GM19452 (cell line): ENCODE measurements around the gene FOXE3.

Experiments
- ATAC-seq: cut with Tn5 transposase; IDR thresholded peaks from one replicate; pipeline ENCODE4 v1.9.1; 2021; ENCODE audit not compliant: unreplicated experiment

Gene FOXE3

DNA sequence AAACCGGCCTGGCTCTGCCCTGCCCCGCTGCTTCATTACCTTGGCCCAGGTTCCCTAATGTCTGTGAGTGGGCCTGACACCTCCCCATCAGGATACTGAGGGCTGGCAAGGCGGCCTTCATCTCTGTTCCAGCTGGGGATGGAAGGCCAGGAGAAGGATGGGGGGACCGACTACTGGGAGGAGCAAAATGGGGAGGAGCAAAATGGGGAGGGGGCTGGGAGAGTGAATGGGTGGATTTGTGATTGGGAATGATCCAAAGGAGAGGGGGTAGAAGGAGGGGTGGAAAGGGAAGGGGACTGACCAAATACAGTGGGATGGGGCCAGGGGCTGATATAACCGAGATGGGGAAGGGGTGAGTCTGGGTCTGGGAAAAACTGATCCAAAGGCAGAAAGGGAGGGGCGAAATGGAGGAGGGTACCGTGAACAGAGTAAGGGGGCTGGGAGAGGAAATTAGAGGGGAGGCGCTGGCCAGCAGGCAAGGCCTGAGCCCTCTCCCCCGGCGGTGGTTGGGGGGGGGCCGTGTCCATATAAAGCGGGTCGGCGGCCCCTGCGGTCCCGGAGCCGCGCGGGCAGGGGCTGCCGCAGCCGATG, at the start of gene FOXE3:
Gene FOXE3 (plus strand): TSS at position 558 of the 591 bp plus-strand sequence. CDS start 31 bp downstream, at position 589.
- no peak for ATAC-seq

DNA sequence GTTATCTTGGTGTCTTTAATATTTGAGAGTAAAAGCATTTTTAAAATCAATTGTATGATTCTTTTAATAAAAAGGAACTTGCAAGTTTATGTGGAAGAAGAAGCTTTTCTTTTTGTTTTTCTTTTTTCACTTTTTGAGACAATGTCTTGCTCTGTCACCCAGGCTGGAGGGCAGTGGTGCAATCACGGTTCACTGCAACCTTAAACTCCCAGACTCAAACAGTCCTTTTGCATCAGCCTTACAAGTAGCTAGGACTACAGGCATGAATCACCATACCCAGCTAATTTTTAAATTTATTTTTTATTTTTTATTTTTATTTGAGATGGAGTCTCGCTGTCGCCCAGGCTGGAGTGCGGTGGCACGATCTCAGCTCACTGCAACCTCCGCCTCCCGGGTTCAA, 48.4 kb upstream of the FOXE3 start:
- ATAC-seq = no peak

DNA sequence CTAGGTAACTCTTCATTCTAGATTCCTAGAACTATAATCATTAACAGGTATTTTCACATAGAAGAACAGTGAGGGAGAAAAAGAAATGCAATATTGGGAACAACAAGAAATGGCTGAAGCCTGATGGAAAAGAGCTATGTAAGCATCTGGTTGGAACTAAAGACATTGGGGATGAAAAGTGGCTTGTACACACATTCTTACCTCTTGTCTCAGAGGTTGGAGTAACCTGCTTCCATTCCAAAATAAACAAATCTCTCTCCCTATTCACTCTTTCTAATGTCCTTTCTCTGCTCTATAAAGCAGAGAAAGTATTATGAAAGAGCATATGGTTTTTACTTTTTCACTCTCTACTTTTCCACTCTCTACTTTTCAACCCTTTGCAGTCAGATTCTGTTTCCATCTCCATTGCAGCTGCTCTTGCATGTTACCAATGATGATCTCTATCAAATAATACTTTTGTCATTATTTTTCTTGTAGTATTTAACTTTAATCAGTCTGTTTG, 45.0 kb upstream of the FOXE3 start:
- no peak for ATAC-seq

DNA sequence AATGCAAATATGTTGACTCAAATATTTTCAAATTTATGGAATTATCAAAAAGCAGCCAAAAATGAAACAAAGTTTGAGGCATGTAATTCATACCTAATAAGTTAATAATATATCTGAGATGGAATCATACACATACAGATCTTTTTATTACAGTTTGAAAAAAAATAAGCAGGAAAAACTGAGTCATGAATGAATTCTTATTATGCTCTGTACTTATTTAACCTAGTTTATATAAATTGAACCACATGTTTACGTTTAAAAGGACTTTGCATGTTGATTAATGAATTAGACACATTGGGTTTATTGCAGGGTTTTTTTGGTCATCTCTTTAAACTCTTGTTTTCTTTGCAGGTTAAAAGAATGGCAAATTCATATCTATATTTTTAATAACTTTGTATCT, 41.6 kb upstream of the FOXE3 start:
- no peak for ATAC-seq

- no peak for ATAC-seq
These were observed 37.9 kb upstream of the FOXE3 start for GRCh38 chr1:47378147-47378546.

GRCh38 chr1:47380699-47381098, 35.4 kb upstream of the FOXE3 start:
- ATAC-seq = no peak

DNA sequence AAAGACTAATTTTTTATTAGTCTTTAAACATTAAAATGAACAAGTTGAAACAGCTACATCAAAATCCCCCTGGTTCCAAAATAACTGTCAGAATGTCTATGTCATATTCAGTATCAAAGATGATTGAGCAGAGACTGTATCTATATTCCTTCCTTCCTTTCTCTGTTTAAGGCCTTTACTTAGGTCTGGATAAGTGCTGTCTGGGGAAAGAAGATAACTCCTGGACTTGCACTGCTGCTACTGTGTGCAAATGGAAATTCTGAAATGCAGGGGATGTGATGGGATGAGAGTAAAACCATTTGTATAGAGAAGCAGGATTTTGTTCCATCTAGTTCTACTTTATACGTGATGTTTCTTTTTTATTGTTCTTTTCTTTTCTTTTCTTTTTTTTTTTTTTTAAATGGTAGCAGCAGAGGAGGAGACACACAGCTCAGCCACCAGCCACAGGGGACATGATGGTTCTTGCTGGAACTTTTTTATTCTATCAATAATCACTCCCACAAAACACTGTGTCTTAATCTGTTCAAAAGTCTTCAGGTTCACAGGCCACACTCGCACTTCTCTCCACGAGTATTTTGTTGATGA, 33.6 kb upstream of the FOXE3 start:
- no peak for ATAC-seq

- no peak for ATAC-seq
These were observed 32.0 kb upstream of the FOXE3 start for GRCh38 chr1:47384083-47384482.

DNA sequence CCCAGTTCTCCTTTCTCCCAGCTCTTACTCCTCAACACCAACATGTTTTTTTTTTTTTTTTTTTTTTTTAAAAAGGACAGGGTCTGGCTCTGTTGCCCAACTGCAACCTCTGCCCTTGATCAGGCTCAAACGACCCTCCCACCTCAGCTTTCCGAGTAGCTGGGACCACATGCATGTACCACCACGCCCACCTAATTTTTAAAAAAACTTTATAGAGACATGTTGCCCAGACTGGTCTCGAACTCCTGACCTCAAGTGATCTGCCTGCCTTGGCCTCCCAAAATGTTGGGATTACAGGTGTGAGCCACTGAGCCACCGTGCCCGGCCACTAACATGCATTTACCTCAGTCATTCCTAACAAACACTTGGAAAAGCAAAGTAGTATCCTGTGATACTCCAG, 31.1 kb upstream of the FOXE3 start:
- no peak for ATAC-seq

GRCh38 chr1:47386268-47386667, 29.8 kb upstream of the FOXE3 start:
- no peak for ATAC-seq

DNA sequence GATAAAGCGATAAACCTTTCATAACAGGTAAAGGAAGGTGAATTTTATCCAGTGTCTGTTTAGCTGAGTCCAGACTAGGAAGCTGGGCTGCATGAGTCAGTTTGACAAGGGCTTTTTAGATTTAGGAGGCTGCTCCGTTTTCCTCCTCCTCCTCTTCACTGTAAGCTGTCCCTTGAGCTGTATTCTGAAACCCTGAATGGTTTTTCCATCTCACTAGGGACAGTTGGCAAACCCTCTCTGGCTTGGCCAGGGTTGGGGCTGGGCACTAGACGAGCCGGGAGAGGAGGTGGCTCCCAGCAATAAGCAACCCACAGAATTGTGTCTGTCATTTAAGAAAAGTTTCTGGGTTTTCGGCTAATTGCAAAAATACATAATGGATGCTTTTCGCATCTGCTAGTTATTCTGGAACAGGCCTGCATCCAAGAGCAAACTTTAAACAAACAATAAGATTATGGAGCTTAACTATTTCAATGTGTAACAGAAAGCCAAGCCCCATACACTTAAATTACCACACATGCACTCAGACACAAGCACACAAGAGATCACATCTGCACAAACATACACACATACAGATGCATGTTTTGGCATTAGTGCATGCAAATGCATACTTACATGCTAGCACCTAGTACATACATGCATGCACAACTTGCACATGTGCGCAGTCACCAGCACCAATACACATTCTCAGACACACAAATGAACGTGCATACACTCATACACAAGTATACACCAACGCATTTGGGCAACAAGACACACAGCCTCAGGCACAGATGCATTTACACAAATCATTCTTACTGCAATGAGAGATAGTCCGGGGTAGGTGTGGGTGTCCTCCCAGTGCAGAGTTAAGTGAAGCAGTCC, 27.8 kb upstream of the FOXE3 start:
- ATAC-seq = peak; percentile 13

- ATAC-seq = peak; percentile 75
These were observed 27.2 kb upstream of the FOXE3 start for GRCh38 chr1:47388891-47389238.

DNA sequence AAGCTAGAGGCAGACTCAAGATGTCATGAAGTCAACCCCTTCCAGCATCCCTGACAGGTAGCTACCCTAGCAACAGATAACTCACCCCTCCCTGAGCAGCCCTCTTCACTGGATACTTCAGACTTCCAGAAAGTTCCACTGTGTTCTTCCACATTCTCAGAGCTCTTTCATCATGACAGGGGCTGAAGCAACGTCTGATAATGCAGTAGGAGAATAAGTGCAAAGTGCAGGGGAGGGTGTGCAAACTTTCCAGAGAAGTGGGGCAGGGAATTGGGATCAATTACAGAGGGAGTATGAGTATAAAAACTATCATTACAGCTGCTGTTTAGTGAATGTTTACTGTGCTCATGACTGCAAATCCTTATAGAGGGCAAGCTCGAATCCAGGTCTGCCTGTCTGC, 26.4 kb upstream of the FOXE3 start:
- ATAC-seq = no peak

GRCh38 chr1:47390843-47391242, 25.2 kb upstream of the FOXE3 start:
- no peak for ATAC-seq

- ATAC-seq = no peak
These were observed 22.9 kb upstream of the FOXE3 start for GRCh38 chr1:47393141-47393540.

- ATAC-seq = no peak
These were observed 20.7 kb upstream of the FOXE3 start for GRCh38 chr1:47395433-47395832.

DNA sequence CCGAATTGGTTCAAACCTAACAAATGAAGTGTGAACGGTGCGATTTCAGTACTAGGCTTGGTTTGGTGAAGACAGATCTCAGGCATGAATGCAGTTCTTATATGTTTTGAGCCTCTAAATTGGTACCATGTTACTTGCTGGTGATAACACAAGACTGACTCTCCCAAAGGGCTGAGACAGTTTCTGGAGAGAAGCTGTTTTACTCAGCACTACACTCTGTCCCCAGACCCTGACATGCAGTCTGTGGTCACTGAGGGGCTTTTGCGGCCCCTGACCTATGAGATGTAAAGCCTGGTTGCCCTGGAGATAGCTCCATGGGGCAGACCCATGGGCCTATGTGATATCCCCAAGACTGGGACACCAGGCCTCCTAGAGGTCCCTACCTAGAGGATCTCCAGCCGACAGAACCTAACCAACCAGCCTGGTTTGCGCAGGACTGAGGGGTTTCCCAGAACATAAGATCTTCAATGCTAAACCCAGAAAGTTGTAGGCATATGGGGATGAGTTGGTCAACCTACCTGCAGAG, 19.4 kb upstream of the FOXE3 start:
- no peak for ATAC-seq

GRCh38 chr1:47399138-47399845, 16.8 kb upstream of the FOXE3 start:
- no peak for ATAC-seq

- ATAC-seq = no peak
These were observed 16.3 kb upstream of the FOXE3 start for GRCh38 chr1:47399846-47400155.

DNA sequence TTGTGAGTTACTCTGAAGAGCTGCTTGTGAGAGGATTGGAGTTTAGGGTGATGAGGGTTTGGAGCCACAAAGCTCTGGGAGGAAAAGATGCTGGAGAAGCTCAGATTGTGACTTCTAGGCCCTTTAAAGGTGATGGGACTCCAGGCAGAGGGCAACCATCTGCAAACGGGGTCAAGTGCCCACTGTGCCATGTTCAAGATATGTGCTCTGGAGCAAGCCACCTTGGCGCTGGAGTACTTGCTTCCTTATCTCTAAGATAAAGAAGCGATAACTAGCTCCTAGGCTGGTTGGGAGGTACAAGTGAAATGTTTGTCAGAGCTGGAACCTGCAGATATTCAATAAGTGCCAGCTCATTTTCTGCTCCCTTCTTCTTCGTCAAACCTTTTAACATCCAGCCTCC, 14.3 kb upstream of the FOXE3 start:
- ATAC-seq = no peak

GRCh38 chr1:47402591-47402990, 13.5 kb upstream of the FOXE3 start:
- ATAC-seq = no peak
